ENCODE data around the gene EOLA1.
A peak's percentile ranks its signal among the peaks of the same experiment; 100 is the strongest.
"Not testable (repeated sequence)": the region's sequence is repeated elsewhere in the genome, so short reads cannot be mapped to it uniquely, and the experiment has no call there.

The EOLA1 gene

DNA sequence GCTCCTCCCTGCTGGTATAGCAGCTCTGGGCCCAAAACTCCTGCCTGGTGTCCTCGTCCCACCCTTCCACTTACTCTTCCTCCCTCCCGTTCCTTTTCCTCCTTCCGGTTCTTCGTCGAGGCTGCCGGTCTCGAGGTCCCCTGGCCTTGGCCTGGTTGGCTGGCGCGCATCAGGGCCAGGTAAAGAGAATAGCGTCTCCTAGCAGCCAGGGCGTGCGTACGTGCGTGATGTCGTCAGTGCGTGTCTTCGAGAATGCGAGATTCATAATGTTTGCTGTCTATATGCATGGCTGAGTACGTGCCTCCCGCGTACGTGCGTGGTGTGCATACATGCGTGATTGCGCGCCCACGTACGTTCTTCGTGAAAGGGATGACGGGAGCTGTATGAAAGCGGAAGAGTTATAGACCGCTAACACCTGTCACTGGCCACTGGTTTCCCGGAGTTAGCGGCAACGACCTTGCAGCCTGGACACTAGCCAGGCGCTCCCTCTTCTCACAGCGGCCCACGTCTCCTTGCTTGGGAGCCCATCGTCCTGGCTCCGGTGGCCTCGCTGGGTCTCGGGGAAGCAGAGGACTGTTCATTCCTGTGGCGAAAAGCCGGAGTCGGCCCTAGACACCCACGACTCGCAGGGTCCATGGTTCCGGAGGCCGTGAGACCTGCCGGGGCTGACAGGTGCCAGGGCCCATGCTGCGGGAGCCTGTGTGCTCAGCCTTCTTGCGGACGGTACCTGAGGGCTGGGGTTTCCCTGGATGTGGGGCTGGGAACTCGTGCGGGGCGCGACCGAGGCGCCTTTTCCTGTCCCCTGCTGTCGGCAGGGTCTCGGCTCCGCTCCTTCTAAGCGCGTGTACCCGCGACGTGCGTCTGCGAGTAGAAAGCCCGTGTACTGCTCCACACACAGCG is at the start of gene EOLA1:
TSS of gene EOLA1 (plus strand) at position 392 of the 900 bp plus-strand sequence. CDS start 4,619 bp downstream, outside the sequence.
- intact Hi-C loops (cut with micrococcal nuclease): loop anchor here (2.0 kb wide), 1 partner anchor 36 kb away; the partner anchor contains the start of gene IDS
- H3K9me3 Mint-ChIP-seq: no peaks in the 10 kb centered on the region
- peaks cover 30% of the 10 kb centered on the region for H3K4me1 Mint-ChIP-seq (ENCODE audit: low read depth)
- H3K27ac Mint-ChIP-seq: peak within 1 kb of the TSS; percentile 100
- H3K36me3 Mint-ChIP-seq (ENCODE audit: low read depth): peaks cover 43% of the 10 kb centered on the region
- no peaks in the 10 kb centered on the region for H3K27me3 Mint-ChIP-seq
- H3K4me3 Mint-ChIP-seq: peak within 1 kb of the TSS; percentile 96

DNA sequence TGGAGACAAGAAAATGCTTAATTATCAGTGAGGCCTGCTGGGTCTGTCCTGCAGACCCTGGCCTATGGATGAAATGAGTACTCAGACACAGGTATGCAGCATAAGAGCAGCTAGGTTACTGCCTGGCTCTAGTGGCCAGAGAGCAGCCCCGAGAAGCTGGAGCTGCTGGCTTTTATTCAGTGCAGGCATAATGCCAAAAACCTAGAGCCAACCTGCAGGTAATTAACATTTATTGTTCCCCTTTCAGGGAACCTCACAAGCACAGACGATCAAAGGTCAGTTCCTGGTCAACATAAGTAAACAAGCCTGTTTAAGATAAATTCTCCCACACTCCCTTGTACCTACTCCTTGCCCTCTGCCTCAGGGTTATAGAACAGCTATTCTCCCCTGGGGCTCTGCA is 49.0 kb upstream of the EOLA1 start:
- Mint-ChIP-seq H3K4me1 (ENCODE audit: low read depth) (no peaks in the 10 kb centered on the region), H3K9me3 (no peaks in the 10 kb centered on the region), H3K27ac (no peak overlapping the region), H3K27me3 (no peaks in the 10 kb centered on the region), H3K36me3 (ENCODE audit: low read depth) (peaks cover 8% of the 10 kb centered on the region), H3K4me3 (no peak overlapping the region)
- intact Hi-C loops (cut with micrococcal nuclease): no loop called here

DNA sequence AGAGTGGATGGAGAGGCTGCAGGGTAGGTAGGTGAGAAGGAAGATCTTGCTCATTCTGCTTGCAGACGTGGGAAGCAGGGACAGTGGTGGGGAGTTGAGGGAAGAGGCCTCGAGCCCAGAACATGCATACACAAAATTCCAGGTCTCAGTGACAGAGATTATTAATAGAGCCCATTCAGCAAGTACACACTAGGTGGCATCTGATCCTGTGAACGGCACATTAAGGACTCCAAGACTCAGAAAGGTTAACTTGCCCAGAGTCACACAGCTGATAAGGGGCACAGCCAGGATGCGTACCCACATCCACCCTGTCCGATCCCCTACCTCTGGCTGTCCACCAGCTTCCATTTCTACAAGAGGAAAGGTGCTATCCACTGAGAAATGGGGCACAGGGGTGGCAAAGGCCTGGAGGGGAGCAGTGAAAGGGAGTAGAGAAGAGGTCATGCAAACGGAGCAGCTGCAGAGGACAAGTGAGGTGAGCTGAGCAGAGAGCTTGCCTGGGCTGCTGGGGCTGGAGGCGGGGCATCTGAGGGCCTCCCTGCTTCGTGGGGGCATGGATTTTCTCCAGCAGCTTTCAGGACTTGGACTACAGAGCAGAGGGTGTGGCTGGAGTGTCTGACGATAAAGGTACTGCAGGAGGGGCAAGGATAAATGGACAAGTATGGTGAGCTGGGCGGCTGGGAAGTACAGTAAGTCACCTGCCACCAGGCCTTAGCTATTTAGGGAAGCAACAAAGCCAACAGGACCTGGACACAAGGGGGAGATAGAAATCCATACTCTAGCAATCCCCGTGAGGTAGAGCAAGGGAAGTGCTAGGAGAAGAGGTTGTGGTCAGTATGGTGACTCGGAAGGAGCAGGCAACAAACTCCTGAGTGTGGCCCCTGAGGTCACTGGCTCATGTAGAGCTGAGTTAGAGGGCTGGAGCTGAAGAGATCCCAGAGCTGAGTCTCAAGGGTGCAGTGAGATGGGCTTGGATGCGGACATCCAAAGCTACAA is 46.9 kb upstream of the EOLA1 start:
- no peaks in the 10 kb centered on the region for H3K9me3 Mint-ChIP-seq
- H3K27me3 Mint-ChIP-seq: no peaks in the 10 kb centered on the region
- H3K4me1 Mint-ChIP-seq (ENCODE audit: low read depth): no peaks in the 10 kb centered on the region
- intact Hi-C loops (cut with micrococcal nuclease): no loop called here
- H3K36me3 Mint-ChIP-seq (ENCODE audit: low read depth): no peaks in the 10 kb centered on the region
- no peak overlapping the region for H3K4me3 Mint-ChIP-seq
- no peak overlapping the region for H3K27ac Mint-ChIP-seq

DNA sequence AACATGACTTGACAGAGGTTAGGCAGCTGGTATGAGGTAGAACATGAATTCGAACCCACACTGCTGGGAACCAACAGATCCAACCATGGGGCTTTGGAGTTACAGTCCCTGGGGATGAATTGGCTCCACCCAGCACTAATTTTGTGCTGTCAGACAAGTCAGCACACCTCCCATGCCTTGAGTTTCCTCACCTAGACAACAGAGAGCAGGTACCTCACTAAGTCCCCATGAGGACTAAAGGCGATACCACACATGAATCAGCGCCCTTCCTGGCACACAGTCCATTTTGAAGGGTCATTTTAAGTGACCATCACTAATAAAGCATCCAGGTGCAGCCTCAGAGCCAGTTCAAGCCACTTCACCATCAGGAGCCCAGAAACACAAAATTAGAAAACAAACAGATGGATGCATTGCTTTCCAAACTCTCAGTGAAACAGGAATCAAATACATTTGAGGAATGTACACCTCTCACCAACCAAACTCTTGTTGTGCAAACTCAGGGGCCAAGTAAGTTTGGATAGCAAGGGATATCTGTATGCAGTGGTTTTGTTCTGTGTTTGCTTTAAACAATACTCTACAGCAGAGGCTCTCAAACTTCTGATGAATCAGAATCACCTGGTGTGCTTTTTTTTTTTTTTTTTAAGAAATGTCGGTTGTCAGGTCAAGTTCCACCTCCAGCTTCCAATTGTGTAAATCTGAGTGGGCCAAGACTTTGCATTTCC is 45.8 kb upstream of the EOLA1 start:
- Mint-ChIP-seq H3K36me3 (ENCODE audit: low read depth) (no peaks in the 10 kb centered on the region), H3K4me3 (no peak overlapping the region), H3K4me1 (ENCODE audit: low read depth) (no peaks in the 10 kb centered on the region), H3K27me3 (no peaks in the 10 kb centered on the region), H3K27ac (no peak overlapping the region), H3K9me3 (no peaks in the 10 kb centered on the region)
- intact Hi-C loops (cut with micrococcal nuclease): no loop called here

- Mint-ChIP-seq H3K9me3 (no peaks in the 10 kb centered on the region), H3K27ac (no peak overlapping the region), H3K36me3 (ENCODE audit: low read depth) (no peaks in the 10 kb centered on the region), H3K27me3 (no peaks in the 10 kb centered on the region), H3K4me1 (ENCODE audit: low read depth) (no peaks in the 10 kb centered on the region), H3K4me3 (no peak overlapping the region)
- intact Hi-C loops (cut with micrococcal nuclease): no loop called here
Observed at GRCh38 chrX:149495573-149496071, 45.2 kb upstream of the EOLA1 start.

DNA sequence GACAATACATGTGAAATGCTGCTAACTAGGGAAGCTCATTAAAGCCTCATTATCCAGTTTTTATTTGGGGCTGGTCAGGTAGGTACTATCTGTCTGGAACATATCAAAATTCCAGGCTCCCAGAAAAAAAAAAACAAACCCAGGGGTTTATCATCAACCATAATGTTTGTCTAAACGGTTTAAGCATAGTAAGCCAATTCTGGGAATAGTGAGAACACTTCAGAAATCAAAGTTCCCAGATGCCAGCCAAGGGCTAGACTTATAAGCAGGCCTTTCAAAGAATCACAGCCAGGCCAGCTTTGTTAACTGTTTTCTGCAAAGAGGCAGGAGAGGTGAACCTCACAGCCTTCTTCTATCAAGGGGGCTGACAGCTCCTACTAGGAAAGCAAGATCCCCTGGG is 43.8 kb upstream of the EOLA1 start:
- intact Hi-C loops (cut with micrococcal nuclease): no loop called here
- H3K4me1 Mint-ChIP-seq (ENCODE audit: low read depth): peaks cover 5% of the 10 kb centered on the region
- H3K27ac Mint-ChIP-seq: no peak overlapping the region

DNA sequence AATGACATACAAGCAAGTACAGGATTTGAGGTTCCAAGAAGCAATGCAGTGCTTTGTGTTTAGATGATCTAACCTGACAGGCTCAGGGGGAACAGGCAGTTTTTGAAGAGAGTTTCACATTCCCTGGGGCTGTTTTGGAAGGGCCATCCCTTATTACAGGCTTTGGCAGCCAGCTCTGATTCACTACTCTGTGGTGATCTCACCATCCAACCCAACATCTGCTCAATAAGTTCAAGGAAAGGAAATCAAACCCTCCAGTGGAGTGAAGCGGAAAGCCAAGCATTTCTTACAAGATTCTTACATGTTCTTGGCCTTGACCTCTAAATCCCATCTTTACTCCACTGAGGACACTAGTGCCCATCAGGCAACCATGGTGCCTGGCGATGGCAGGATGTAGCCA is 43.2 kb upstream of the EOLA1 start:
- intact Hi-C loops (cut with micrococcal nuclease): no loop called here
- no peaks in the 10 kb centered on the region for H3K36me3 Mint-ChIP-seq (ENCODE audit: low read depth)

More for the DNA sequence above, 43.8 kb upstream of the EOLA1 start:
- Mint-ChIP-seq H3K9me3 (no peaks in the 10 kb centered on the region), H3K4me3 (no peak overlapping the region), H3K36me3 (ENCODE audit: low read depth) (no peaks in the 10 kb centered on the region), H3K27me3 (no peaks in the 10 kb centered on the region)

GRCh38 chrX:149498767-149499166 is 42.0 kb upstream of the EOLA1 start:
- Mint-ChIP-seq H3K4me1 (ENCODE audit: low read depth) (peaks cover 5% of the 10 kb centered on the region), H3K9me3 (no peaks in the 10 kb centered on the region), H3K4me3 (no peak overlapping the region), H3K36me3 (ENCODE audit: low read depth) (no peaks in the 10 kb centered on the region), H3K27me3 (no peaks in the 10 kb centered on the region), H3K27ac (no peak overlapping the region)
- intact Hi-C loops (cut with micrococcal nuclease): no loop called here

More for the DNA sequence above, 43.2 kb upstream of the EOLA1 start:
- H3K9me3 Mint-ChIP-seq: no peaks in the 10 kb centered on the region
- H3K27ac Mint-ChIP-seq: no peak overlapping the region
- H3K4me1 Mint-ChIP-seq (ENCODE audit: low read depth): peaks cover 5% of the 10 kb centered on the region
- no peaks in the 10 kb centered on the region for H3K27me3 Mint-ChIP-seq
- H3K4me3 Mint-ChIP-seq: no peak overlapping the region

- H3K4me1 Mint-ChIP-seq (ENCODE audit: low read depth): peaks cover 12% of the 10 kb centered on the region
- intact Hi-C loops (cut with micrococcal nuclease): no loop called here
- H3K27me3 Mint-ChIP-seq: no peaks in the 10 kb centered on the region
- no peak overlapping the region for H3K27ac Mint-ChIP-seq
- no peak overlapping the region for H3K4me3 Mint-ChIP-seq
- no peaks in the 10 kb centered on the region for H3K9me3 Mint-ChIP-seq
- H3K36me3 Mint-ChIP-seq (ENCODE audit: low read depth): peaks cover 8% of the 10 kb centered on the region
Observed at GRCh38 chrX:149499766-149500165, 41.0 kb upstream of the EOLA1 start.

GRCh38 chrX:149502923-149503322 is 37.9 kb upstream of the EOLA1 start:
- Mint-ChIP-seq H3K4me1 (ENCODE audit: low read depth) (peaks cover 14% of the 10 kb centered on the region), H3K27ac (peak overlapping the region; percentile 32)
- H3K9me3 Mint-ChIP-seq; H3K36me3 Mint-ChIP-seq (ENCODE audit: low read depth); H3K27me3 Mint-ChIP-seq; intact Hi-C loops (cut with micrococcal nuclease); H3K4me3 Mint-ChIP-seq: not testable (repeated sequence)

- H3K9me3 Mint-ChIP-seq; H3K36me3 Mint-ChIP-seq (ENCODE audit: low read depth); H3K27me3 Mint-ChIP-seq; intact Hi-C loops (cut with micrococcal nuclease): not testable (repeated sequence)
- Mint-ChIP-seq H3K4me1 (ENCODE audit: low read depth) (peaks cover 14% of the 10 kb centered on the region), H3K4me3 (peak overlapping the region; percentile 89), H3K27ac (peak overlapping the region; percentile 97)
Observed at GRCh38 chrX:149503446-149503845, 37.4 kb upstream of the EOLA1 start.

DNA sequence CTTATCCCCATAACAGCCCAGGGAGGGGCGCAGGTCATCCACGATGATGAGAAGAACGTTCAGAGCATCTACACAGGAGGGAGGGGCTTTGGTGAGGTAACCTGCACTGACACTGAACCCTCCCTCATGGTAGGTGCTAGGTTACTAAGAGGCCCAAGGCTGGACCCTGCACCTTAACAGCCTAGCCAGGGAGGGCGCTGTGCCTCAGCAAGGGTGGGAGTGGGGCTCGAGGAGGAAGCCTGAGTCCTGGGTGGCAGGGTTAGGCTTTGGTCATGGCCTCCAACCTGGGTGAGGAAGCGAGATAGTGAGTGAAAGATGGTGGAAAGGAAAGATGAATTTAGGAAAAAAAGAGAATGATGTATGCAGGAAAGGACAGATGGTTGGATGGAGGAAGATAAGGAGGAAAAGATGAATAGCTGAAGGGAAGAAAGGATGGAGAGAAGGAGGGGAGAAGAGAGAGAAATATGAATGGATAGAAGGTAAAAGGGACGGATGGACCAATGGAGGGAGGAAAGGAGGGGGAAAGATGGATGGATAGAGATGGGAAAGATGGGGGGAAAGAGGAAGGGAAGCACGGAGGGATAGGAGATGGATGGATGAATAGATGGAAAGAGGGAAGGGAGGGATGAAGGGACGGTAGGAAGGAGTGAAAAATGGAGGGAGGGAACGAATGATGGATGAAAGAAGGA is 36.4 kb upstream of the EOLA1 start:
- Mint-ChIP-seq H3K36me3 (ENCODE audit: low read depth) (peaks cover 10% of the 10 kb centered on the region), H3K9me3 (no peaks in the 10 kb centered on the region), H3K27me3 (peaks cover 7% of the 10 kb centered on the region), H3K4me1 (ENCODE audit: low read depth) (peaks cover 14% of the 10 kb centered on the region), H3K4me3 (peak overlapping the region; percentile 89), H3K27ac (peak overlapping the region; percentile 97)
- intact Hi-C loops (cut with micrococcal nuclease): loop anchor here (2.0 kb wide), 1 partner anchor 36 kb away; the partner anchor contains the start of gene EOLA1
